CD4-positive, alpha-beta T cell treated with Interleukin-1 beta for 1 hour (primary cell): ENCODE data around the gene RASL10B.

Source experiments
- DNase-seq, 2 donors: peaks; one replicate each; pipeline ENCODE4 v3.0.0-alpha.2; 2020 to 2022

Gene RASL10B

DNA sequence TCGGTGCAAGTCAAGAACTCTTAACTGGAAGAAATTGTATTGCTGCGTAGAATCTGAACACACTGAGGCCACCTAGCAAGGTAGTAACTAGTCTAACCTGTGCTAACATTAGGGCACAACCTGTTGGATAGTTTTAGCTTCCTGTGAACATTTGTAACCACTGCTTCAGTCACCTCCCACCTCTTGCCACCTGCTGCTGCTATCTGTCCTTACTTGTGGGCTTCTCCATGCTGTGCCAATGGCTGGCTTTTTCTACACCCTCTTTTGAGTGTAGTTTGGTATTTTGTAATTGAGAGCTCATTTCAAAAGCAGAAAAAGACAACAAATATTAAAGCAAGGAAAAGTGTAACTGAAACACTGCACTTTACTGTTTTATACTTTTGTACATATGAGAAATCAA lies 7.7 kb upstream of the RASL10B start:
- no peak for DNase-seq

DNA sequence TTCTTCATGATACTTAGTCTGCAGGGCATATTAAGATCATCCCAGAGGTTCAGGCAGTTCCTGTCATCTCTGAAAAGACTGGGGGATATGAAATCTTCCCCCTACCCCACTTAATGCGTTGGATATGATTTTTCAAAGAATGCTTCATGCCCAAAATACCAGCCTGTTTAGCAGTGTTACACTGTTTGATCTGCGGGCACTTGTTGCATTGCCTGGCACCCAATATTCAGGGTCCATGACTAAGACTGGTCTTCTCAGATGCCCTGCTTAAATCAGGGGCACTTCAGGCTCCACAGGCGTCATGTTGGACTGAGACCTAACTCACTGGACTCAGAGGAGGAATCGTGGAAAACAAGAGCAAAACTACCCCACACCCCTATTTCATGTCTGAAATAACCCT lies 6.4 kb upstream of the RASL10B start:
- no peak for DNase-seq

- DNase-seq: no peak
Observed at GRCh38 chr17:35725802-35726126, 5.7 kb upstream of the RASL10B start.

DNA sequence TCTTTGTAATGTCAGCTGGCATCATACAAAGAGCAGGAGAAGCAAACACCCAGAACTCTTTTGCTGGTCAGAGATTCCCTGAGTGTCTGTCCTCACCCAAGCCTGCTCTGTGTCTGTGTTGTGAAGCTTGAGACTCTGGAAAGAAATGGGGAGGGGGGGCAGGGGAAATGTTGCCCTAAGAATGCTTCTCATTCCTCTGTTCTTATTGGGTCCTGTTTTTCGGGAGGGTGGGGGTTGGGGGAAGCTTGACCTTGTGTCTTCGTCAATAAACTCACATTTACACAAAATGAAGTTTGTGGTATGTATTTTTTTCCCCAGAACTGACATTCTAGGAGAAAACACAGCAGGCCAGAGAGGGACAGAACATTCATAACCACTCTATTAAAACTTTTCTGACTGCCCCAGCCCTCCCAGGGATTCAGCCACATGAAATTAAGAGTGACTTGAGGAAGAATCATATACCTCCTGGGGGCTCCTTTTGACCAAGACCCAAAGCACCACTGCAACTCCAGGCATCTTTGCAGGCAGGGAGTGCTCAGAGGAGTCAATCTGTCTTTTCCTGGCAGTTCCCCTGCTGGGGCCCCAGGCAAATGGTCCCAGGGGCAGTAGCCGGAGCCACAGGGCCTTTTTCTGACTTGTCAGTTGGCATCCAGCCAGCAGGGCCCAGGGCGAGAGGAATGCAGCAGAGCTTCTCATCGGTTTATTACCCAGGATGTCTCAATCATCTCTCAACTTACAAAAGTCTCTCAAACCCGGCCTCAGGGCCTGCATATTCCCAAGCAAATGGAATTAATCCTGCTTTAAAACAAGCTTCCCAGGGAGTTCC lies 5.1 kb upstream of the RASL10B start:
- no peak for DNase-seq

DNA sequence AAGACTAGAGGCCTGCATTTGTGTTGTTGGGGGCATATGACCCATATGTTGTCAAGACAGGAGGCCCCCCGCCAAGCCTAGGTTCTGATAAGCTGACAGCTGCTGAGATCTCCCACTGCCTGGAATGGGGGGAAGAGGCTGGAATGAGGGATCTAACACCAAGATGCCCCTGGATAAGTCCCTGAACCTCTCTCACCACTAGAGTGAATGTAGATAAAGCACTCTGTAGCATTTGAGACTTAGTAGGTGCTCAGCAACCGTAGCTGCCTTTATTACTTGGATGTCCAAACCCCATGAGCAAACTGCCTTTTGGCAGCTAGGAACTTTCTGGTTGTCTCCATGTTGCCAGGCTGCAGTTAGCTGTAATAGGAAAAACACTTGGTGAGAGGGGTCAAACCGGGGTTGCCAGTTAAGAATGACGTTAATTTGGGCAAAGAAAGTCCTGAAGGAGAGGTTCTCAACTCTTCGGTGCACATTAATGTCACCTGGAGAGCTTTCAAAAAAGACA lies 4.4 kb upstream of the RASL10B start:
- no peak for DNase-seq

DNA sequence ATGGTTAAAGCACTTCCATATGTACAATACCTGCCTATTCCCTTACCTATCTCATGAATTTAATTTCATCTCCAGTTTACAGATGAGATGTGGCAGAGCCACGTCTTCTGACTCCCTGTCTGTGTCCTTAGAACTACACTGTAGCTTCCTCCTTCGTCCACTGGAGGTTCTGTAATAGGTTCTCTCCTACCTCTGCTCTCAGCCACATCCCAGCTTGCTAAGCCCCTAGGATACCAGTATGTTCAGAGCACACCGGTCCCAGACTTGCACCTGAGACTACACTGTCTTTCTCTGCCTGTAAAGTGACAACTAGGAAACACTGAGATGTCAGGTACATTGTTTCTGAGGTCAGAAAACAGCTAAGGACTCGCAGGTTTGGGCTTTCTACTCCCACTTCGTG lies 3.8 kb upstream of the RASL10B start:
- no peak for DNase-seq

GRCh38 chr17:35728551-35728950 lies 2.9 kb upstream of the RASL10B start:
- no peak for DNase-seq

DNA sequence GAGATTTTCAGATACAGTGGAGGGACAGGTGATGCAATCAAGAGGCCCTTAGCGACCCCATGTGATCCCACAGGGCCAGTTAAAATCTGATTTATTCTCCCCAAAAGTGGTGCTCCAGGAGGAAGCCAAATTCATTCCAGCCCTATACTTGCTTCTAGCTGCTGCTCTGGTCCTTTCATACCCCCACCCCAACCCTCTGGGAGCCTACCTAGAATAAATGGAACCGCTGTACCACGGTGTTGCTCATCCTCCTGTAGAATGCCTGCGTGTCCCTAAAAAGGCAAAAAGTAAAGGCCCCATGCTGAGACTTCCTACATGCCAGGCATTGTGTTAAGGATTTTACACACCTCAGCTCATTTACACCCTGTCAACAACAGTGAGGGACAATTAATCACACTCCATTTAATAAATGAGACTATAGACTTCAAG lies 2.0 kb upstream of the RASL10B start:
- no peak for DNase-seq

DNA sequence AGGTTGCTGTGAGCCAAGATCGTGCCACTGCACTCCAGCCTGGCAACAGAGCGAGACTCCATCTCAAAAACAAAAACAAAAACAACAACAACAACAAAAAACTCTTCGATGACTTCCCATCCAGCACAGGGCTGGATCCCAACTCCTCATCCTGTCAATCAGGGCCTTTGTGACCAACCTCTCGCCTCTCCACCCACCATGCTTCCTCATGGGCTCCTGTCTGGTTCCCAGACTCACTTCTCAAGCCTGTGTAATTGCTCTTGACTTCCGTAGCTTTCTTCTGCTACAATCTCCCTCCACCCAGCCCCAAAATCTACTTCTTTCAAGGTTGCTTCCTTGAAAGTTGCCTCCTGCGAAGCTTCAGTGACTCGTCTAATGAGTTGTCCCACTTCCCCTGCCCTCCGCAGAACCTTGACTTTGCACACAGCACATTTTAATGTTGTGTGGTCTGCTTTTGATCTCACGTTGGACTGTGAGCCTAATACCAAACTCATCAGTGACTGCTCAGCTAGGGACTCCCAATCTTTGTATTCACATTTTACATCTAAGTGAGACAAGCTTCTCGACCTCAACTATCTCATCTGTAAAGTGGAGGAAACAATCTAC lies 936 bp upstream of the RASL10B start:
- no peak for DNase-seq

GRCh38 chr17:35731917-35732805 lies 722 bp downstream of the RASL10B start:
- DNase-seq: no peak

GRCh38 chr17:35732806-35733136 lies 1.3 kb downstream of the RASL10B start:
- no peak for DNase-seq

DNA sequence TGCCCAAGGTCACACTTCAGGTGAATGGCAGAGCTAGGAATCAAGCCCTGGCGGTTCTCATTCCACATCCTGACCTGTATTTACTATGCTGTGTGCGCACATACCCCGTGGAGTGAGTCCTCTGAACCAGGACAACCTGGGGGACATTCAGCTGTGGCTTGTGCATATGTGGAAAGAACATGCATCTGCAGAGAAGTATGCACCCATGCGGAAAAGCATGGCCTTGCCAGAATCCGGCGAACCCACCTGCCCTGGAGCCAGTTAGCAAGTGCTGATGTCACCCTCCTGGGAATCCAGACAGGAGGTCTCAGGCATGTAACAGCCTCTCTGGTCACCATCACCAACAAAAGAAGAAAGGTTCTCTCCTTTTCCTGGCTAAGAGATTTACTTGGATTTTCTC lies 1.9 kb downstream of the RASL10B start:
- no peak for DNase-seq

- DNase-seq: no peak
Observed at GRCh38 chr17:35734396-35734795, 3.0 kb downstream of the RASL10B start.

GRCh38 chr17:35735036-35735805 lies 3.8 kb downstream of the RASL10B start:
- no peak for DNase-seq

GRCh38 chr17:35736236-35736635 lies 4.8 kb downstream of the RASL10B start:
- DNase-seq: no peak

GRCh38 chr17:35738519-35739133 lies 7.2 kb downstream of the RASL10B start:
- DNase-seq: no peak

GRCh38 chr17:35740216-35740615 lies 8.8 kb downstream of the RASL10B start:
- no peak for DNase-seq

- DNase-seq: no peak
Observed at GRCh38 chr17:35740997-35741931, 9.8 kb downstream of the RASL10B start.

DNA sequence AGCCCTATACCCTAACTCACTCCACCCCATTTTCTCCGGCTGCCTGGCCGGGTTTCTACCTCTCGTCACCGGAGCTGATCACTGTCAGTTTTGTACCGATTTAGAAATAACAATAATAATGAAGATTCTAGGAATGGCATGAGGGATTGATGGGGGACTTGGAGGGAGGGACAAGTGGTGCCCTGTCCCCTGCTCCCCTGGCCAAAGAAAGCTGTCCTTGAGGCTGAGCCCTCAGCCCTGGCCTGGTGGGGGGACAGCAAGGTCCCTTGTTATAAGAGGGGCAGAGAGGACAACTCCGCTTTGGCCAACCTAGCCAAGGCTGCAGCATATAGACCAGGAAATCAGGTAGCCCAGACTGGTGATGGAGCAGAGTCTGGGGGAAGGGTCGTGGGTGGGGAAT lies 11.1 kb downstream of the RASL10B start:
- DNase-seq: no peak

DNA sequence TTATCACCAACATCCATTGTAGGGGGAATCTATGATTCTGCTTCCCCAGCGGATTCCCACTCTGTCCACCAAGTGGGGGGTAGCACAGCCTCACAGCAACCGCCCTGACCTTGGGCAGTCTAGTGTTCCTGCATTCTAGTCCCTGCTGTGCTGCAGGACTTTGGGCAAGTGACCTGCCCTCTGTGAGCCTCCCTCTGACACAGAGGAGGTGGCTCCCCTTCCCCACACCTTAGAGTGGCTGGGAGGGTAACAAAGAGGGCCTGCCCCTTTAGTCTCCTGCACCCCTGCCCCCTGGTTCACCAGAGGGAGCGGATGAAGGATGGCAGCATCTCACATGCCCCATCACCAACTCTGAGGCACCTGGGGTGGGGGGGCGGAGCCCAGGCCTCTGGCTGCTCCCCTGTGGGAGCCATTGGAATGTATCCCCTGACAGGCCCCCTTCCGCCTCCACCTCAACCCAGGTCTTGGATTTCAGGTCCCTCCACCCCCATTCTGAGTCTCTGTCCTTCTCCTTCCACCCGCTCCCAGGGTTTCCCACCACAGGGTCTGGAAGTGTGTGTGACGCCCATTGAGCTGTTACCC lies 11.5 kb downstream of the RASL10B start:
- DNase-seq: no peak
